HG02759 (cell line): ENCODE data around the gene APP.

Source experiments
- ATAC-seq: cut with Tn5 transposase; IDR thresholded peaks from one replicate; pipeline ENCODE4 v1.9.1; 2021; ENCODE audit warnings: mild to moderate bottlenecking, moderate library complexity; ENCODE audit not compliant: unreplicated experiment

APP gene

DNA sequence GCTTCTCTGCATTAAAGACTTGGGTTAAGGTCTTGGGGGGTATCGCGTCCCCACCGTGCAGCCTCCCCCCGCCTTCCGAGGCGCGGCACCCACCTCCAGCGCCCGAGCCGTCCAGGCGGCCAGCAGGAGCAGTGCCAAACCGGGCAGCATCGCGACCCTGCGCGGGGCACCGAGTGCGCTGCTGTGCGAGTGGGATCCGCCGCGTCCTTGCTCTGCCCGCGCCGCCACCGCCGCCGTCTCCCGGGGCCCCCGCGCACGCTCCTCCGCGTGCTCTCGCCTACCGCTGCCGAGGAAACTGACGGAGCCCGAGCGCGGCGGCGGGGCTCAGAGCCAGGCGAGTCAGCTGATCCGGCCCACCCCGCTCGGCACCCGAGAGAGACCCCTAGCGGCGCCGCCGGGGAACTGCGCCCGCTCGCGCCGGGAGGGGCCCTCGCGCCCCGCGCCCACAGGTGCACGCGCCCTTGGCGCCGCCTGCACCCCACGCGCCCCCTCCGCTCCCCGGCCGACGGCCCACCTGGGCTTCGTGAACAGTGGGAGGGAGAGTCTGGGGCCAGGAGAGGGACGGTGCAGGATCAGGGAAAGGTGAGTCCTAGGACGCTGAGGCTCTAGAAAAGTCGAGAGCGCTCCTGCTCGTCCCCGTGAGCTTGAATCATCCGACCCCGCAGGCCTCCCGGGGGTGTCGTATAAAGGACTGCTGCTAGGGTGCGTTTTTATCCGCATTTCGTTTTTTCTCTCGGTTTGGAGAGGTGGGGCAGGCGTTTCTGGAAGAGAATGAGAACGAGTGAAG is at the start of gene APP:
Gene APP, minus strand, starts transcription at position 300 of the 787 bp plus-strand sequence. Its CDS starts 150 bp downstream, at position 150.
- ATAC-seq, result peak; percentile 77

DNA sequence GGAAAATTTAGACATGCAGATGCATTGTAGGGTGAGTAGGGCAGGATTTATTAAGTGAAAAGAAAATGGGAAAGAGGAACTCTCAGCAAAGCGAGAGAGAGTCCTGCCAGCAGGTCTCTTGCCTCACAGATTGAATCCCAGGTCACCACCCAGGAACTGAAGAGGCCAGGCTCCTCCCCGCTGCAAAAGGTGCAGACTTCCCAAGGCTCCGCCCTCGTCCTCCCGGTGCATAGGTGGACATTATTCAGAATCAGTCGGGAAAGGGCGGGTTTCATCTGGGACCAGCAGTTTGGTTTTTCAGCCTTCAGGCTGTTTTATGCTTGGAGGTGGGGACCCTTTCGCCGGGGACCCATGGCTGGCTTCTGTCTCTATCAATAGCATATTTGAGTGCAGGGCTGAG is 41.6 kb upstream of the APP start:
- no peak for ATAC-seq

DNA sequence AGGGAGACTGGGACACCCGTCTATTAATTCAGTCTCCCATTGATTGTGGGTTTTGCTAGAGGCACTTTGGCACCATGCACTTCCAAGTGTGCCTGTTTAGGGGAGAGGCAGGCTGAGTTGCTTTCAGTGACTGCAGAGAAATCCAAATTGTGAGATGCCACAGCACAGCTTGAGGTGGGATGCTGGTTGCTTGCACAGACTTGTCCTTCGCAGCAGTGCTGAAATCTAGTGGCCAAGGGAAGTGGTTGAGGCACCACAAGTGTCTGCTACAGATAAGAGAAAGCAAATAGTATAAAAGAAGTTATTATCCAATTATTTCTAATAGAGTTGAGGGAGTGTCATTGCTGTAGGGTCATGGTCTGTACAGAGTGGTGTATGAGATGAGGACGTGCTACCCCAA is 40.0 kb upstream of the APP start:
- no peak for ATAC-seq

DNA sequence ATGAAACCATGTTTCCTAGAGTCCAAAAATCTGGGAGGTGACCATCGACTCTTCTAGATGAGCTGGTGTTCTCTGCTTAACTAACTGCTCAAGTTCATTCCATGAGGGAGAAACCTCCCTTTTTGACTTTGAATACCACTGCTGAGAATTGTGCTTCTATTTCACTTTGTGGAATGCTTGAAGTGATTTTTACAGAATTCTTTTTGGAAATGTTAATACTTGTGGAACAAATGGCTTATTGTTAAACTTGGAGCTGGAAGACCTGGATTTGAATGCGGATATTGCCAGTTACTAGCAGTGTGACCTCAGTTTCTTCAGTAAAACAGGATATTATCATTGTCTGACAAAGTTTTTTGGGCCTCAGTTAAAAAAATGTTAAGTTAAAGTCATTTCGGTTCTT is 36.5 kb upstream of the APP start:
- ATAC-seq, result no peak

DNA sequence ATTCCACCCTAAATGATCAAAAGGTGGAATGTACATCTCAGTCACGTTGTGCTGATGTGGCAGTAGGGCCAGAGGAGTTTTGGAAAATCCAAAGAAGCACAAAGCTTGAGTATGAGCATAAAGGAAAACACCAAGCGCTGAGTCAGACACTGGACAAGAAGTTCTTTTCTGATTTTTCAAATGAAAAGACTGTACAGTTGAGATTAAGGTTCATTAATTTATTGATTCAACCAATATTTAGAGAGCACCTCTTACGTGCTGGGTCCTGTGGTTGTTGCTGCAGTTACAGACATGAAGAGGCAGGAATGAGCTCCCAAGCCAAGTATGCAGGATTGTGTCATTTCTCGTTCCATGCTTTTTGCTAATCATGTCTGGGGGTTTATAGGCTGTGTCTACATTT is 28.9 kb upstream of the APP start:
- no peak for ATAC-seq

DNA sequence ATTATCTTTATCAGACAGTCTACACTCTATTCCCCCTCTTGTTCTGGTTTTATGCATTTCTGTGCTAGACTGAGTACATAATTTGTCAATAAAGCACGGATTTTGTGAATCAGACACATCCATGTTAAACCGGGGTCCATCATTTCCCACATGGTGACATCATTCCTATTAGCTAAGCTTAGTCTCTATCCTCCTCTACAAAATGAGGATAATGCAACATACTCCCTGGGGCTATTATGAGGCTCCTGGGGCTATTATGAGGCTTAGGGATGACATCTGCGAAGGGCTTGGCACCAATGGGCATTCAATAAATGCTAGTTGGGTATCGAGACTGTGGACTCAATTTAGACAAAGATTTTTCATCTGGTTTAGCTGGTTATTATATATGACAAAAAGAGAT is 25.1 kb upstream of the APP start:
- ATAC-seq, result no peak

DNA sequence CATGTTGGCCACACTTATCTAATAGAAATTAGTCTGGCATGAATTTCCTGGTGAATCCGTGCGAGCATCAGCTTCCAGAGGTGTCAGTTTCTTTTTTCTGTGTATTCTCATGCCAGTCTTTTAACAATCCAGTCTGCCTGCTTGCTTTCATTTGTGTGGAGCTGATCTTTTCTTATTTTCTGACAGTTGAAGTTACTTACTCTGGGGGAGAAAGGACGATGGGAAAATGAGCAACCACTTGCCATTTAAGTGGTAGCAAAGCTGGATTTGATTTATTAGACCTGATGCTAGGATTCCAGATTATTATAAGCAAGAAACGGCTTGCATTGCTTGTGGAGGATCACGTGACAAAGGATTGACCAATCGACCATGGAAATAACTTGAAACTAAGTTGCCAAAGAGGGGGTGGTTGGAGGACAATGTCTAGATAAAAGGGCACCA is 24.3 kb upstream of the APP start:
- ATAC-seq, result no peak

DNA sequence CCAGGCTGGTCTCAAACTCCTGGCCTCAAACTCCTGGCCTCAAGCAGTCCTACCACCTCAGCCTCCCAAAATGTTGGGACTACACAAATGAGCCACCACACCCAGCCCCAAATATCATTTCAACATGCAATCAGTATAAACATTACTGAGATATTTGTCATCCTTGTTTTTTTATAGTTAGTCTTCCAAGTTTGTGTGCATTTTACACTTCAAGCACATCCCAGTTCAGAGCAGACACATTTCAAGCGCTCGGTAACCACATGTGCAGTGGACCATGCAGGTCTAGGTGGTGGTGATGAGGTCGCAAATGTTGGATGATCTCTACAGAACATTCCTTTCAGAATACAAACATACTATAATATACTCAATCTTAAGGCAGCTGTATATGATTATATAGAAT is 23.8 kb upstream of the APP start:
- ATAC-seq, result no peak

DNA sequence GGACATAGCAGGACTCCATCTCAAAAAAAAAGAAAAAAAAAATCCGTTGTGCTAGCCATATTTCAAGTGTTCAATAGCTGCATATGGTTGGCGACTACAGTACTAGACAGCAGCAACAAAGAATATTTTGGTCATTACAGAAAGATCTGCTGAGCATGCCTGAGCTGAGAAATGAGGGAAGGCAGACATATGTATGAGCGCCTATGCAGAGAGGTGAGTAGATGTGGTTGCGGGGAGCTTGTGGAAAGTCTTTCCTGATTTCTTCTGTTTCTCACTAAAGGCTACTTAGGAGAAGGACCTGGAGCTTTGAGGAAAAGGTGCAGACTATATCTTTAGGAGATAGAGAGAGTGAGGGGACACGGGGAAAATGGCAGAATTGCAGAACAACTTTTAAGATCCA is 21.0 kb upstream of the APP start:
- ATAC-seq, result no peak

DNA sequence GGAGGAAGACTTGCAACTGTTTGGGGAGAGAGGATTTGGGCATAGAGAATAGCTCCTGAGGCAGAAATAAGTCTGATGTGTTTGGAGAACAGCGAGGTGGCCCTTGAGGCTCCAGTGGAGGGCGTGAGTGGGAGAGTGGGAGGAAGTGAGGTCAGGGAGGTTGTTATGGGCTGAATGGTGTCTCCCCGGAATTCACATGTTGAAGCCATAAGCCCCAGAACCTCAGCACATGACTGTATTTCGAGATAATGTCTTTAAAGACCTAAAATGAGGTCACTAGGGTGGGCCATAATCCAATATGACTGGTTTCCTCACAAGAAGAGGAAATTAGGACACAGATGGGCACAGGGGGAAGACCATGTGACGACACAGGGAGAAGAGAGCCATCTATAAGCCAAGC is 17.9 kb upstream of the APP start:
- no peak for ATAC-seq

DNA sequence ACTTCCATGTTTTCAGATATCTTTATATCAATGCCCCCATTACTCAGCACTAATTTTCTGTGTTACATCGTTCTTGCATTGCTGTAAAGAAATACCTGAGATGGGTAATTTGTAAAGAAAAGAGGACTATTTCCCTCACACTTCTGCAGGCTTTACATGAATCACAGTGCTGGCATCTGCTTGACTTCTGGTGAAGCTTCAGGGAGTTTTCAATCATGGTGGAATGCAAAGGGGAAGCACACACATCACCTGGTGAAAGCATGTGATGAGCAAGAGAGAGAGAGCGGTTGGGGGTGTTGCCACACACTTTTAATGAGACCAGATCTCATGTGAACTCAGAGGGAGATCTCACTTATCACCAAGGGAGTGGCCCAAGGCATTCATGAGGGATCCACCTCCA is 14.9 kb upstream of the APP start:
- ATAC-seq, result no peak

DNA sequence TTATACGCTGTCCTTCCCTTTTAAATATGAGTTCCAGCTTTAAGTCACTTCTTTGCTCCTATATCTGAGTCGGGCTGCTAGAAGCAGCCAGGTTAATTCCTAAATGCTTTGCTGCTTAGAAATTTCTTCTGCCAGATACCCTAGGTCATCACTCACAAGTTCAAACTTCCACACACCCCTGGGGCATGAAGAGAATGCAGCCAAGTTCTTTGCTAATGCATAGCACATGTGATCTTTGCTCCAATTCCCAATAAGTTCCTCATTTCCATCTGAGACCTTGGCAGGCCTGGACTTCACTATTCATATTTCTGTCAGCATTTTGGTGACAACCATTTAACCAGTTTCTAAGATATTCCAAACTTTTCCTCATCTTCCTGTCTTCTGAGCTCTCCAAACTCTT is 14.5 kb upstream of the APP start:
- no peak for ATAC-seq

DNA sequence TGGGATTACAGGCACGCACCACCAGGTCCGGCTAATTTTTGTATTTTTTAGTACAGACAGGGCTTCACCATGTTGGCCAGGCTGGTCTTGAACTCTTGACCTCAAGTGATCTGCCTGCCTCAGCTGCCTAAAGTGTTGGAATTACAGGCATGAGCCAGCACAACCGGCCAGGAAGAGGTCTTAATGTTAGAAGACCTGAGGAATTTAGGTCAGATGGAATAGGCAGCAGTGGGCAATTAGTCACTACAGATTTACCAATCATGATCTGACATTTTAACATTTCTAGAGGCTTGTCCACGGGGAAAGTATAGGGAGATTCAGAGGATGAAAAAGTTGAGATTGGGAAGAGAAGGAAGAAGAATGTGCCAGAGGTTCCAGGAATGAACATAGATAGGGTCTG is 8.9 kb upstream of the APP start:
- no peak for ATAC-seq

DNA sequence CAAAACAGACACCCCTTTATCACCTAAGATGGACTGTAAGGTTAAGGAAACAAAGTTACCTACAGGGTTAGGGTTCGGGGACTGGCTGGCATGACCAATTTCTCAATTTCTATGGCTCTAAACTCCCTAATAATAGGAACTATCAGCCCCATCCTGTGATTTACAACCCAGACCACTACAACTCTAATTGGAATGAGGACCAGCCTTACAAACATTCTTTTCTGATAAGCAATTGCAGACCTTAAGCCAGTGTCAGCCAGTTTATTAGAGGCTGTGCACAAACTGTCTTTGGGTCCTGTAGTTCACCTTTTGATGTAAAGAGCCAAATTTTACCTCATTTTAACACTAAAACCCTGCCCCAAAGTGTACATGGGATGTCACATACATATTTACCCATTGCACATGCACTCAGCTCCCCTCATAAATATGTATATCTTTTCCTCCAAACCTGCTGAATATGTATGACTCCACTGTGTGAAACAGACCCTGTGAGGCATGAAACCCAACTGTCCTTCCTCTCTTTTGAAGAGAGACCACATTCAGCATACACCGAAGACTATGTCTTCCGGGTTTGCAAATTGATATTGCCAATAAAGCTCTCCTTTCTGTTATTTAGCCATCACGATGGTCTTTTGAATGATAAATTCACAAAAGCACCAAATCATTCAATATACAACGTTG is 7.3 kb upstream of the APP start:
- ATAC-seq, result no peak

DNA sequence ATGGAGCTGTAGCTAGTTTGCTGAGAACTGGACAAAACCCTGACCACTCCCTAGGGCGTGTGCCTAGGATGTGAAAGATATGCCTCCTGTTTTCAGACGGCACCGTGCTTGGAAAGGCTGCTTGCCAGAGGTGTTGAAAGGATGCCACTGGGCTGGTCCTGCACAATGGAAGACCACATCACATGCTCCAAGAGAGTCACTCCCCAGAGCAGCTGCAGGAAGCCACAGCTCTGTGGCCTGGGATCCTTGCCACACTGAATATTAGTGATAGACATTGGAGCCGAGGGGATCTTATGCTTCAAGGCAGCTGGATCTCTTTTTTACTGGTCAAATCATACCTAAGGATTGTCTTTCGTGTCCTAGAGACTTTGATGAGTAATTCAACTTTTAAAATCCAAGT is 6.6 kb upstream of the APP start:
- ATAC-seq, result no peak

DNA sequence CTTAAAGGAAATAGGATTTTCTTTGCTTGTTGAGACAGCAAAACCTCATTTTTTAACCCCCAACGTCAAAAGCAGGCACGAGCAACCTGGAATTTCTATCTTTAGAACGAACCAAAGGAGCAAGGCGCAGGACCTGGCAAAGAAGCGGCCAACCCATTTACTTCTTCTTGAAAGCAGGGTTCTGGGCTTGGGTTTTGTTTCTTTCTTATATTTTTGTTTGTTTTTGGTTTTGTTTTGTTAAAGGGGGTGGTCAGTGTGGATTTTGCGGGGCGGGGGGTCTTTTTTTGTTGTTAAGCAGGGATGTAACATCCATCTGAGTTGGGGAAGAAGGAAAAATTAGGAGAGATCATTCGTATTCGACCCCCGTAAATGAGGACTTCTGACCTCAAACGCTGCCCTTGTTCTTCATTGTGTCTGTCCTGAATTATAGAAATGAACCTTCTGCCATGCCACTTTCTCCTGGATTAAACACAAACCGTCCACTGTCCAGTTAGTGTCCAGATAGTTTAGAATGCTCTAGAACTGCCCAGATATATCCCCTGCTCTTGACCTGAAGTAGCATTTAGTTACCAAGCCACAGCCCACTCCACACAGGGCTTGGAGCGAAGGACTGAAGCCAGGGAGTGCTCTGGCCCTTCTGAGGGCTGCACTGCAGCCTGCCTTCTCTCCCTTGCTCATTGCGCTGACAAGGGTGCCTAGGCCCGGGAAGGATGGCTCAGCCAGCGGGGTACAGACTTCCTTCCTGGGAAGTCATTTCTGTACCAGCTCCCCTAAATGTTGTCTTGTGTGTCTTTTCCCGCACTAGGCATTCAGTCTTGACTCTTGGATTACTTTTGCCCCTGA is 909 bp upstream of the APP start:
- no peak for ATAC-seq

DNA sequence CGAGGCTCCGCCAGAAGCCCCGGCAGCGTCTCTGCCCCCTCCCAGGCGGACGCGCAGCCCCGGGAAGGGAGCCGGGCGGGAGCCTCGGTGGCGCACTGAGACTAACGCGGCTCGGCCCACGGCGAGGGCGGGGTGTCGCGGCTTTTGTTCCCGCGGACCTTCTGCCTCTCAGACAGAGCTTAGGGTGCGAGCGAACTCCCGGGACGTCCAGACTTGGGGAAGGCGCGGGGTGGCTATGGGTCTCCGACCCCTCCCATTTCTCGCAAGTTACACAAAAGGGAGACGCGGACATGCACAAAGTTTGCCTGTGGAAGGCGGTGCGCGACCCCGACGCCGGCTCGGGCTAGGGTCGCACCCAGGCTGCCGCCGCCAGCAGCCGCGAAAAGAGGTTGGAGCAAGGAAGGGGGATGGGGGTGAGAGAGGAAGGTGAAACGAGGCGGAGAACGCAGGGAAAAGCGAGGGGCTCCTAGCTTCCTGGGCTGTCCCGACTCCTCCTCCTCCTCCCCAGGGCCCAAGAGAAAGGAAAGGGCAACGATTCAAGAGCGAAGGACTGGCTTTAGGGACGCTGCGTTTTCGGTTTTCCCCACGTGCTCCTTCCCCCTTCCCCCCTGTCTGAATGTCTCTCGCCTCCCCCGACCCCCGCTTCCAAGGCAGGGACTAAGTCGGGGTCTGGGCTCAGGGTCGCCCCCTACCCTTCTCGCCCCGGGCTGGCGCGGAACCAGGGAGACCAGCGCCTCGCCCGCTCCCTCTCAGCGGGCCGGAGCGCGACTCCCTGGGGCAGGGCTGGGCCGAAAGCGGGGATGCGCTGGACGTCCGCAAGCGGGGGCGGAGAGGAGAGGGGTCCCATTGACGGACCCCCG is 729 bp downstream of the APP start:
- peak; percentile 48 for ATAC-seq

DNA sequence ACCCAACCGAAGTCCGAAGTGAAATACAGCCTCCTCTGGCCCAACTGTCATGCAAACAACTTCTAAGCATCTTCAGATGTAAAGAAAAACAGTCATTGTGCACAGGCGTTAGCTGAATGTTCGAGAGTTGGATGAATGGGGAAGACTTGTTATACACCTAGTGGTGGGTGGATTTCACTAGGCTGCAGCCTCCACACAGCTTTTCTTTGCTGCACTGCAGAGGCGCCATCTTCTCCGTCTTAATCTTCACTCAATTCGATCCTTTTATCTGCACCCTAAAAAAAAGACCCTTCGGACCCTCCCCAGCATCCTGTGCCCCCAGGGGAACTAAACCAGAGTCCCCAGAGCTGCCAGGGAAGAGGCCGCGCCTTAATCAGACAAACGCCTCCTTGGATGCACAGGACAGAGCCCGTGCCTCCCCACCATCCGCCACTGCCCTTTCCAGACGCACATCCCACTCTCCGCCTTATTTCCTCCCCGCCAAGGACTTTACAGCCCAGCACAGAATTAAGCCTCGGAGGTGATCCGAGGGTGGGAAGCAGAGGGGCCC is 1.4 kb downstream of the APP start:
- ATAC-seq, result peak; percentile 59

DNA sequence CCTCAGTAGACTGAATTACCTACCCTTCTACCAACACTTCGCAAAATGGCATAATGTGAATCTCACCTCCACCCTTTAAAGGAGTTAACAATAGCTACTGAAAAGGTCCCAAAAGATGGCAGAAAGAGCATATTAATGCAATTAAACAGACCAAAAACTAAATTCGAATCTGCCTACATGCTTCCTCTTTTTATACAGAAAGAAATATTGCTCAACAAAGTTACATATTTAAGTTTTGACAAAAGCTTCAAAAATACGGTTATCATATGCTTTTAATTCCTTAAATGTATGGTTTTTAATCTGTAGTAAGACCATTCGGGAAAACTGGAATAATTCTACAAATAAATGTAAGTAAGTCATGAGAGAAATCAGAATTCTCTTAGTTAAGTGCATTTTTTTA is 2.2 kb downstream of the APP start:
- ATAC-seq, result no peak

DNA sequence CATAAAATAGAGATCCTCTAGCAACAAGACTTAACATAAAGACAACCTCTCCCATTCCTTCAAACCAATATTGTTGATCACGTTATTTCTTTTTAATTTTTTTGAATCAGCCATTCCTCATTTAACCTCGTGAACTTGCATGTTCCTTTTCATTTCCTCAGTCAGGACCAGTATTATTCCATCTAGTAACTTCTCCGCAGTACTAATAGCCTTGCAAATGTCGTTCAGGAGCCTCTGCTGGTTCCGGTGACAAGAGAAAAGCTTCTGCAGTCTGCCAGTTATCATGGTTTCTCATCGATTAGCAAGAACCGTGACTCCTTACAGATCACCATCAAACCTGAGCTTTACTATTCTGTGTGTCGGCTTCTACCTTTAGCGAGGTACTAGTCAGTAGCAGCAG is 3.0 kb downstream of the APP start:
- no peak for ATAC-seq
